Suprapubic skin (tissue), 4 donors: ENCODE measurements around the gene NFATC2.

ENCODE experiments used
- CTCF ChIP-seq, 2 donors: fragments of 200-600 bp in 1 of 2; fragments of 450-650 bp in 1 of 2; sonication (generic) in 1 of 2; IDR thresholded peaks; one replicate each; pipeline ENCODE4 v1.5.1; 2016 to 2019; ENCODE audit warnings: antibody characterized with exemption in 2 of 2, mild to moderate bottlenecking in 1 of 2, moderate library complexity in 1 of 2
- EP300 ChIP-seq: sonication (generic); formaldehyde crosslinking; IDR thresholded peaks from one replicate; pipeline ENCODE4 v1.6.1; 2017; ENCODE audit warnings: antibody characterized with exemption
- POLR2AphosphoS5 ChIP-seq, 3 donors: sonication (generic); formaldehyde crosslinking; IDR thresholded peaks; one replicate each; pipeline ENCODE4 v1.6.1; 2017; ENCODE audit warnings: antibody characterized with exemption in 3 of 3

GRCh38 chr20:51531712-51532456, 10.6 kb downstream of the NFATC2 start:
- TF ChIP-seq CTCF (IDR thresholded peaks at IDR 0.05) (no peak), POLR2AphosphoS5 (IDR thresholded peaks at IDR 0.05) (no peak), EP300 (no peak)
